Ammon's horn (tissue), 1 donor: Measurements from ENCODE around the gene KLF11.

Experiments used
- DNase-seq: peaks from one replicate; pipeline ENCODE4 v3.0.0-alpha.2; 2016; ENCODE audit warnings: low spot score

Gene KLF11

GRCh38 chr2:10042301-10043161 lies 819 bp upstream of the KLF11 start:
- DNase-seq = peak; percentile 56

DNA sequence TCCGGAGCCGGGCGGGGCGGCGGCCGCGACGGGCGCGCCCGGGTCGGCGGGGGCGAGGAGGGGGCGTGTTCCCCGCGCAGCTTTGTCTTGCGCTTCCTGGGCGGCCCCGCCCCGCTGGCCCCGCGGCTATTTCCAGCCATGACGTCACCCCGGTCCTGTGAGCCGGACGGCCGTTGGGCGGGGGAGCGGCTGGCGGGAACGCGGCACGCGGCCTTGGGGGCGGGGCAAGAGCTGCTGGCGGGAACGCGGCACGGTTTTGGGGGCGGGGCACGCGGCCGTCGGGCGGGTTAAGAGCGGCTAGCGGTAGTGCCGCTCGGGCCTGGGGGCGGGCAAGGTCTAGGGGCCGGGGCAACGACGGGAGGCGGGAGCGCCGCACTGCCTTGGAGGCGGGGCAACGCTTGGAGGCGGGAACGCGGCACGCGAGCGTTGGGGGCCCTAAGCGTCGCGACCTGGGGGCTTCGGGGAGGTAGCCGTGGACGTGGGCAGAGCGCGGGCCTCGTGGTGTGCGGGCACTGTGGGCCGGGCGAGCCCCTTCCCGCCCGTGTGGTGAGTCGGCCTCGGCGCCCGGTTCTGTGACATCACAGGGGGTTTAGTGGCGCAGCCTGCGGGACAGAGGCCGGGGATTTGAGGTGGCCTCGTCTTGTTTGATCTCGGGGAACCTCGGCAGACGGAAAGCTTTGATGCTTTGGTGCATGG lies 704 bp downstream of the KLF11 start:
- peak; percentile 86 for DNase-seq

DNA sequence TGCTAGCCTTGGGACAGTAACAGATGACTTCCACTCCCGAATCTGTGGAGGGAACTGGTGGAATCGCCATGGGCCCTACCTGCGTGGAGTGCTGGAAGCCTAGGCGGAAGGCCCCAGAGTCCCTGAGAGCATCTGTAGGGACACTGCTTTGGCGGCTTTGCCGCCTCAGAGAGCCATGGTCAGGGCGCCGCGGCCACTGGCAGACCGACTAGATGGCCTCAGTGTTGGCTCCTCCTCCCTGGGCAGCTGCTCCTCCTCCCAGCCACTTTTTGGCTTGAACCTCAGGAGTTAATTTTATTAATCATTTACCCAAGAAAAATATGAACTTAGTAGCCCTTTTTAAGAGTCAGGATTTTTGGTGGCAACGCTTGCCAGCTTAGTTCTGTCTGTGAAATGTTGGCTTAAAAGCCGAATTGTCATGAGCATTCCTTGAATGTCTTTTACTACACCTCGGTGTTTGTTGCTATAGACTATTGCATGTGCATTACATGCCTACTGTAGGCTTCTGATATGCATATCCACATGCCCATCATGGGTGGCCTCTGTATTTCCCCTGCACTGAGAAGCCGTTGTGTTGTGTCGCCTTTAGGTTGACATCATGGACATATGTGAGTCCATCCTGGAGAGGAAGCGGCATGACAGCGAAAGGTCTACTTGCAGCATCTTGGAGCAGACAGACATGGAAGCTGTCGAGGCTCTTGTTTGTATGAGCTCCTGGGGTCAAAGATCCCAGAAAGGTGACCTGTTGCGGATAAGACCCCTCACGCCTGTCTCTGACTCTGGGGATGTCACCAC lies 2.4 kb downstream of the KLF11 start:
- DNase-seq = no peak

DNA sequence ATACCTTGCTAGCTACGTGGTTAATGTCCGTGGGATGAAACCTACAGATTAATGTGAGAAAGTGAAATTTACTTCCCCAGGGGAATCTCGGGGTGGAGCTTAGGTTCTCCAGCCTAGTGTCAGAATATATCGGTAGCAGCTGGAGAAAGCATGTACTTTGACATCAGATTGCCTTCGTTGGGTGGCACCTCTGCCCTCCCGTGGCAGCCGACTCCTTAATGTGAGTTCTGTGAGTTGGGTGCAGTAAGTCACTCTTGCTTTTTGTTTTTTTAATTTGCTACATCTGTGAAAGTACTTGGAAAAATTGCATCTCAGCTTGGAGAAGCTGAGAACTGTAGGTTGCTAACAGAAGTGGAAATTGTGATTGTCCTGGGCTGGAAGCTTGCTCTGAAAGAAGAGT lies 3.6 kb downstream of the KLF11 start:
- no peak for DNase-seq

DNA sequence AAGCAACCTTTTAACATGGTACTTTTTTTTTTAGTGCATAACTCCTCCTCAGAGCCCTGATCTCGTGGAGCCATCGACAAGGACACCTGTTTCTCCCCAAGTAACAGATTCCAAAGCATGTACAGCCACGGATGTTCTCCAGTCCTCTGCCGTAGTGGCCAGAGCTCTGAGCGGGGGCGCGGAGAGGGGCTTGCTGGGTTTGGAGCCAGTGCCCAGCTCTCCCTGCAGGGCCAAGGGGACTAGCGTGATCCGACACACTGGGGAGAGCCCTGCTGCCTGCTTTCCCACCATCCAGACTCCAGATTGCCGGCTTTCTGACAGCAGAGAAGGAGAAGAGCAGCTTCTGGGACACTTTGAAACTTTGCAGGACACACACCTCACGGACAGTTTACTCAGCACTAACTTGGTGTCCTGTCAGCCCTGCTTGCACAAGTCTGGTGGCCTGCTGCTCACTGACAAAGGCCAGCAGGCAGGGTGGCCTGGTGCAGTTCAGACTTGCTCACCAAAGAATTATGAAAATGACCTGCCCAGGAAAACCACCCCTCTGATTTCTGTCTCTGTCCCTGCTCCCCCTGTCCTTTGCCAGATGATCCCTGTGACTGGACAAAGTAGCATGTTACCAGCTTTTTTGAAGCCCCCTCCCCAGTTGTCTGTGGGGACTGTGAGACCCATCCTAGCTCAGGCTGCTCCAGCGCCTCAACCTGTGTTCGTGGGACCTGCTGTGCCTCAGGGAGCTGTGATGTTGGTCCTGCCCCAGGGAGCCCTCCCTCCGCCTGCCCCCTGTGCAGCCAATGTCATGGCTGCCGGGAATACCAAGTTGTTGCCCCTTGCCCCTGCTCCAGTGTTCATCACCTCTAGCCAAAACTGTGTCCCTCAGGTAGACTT lies 4.5 kb downstream of the KLF11 start:
- DNase-seq = no peak

- peak; percentile 77 for DNase-seq
Measured at GRCh38 chr2:10048501-10049171, 5.3 kb downstream of the KLF11 start.

DNA sequence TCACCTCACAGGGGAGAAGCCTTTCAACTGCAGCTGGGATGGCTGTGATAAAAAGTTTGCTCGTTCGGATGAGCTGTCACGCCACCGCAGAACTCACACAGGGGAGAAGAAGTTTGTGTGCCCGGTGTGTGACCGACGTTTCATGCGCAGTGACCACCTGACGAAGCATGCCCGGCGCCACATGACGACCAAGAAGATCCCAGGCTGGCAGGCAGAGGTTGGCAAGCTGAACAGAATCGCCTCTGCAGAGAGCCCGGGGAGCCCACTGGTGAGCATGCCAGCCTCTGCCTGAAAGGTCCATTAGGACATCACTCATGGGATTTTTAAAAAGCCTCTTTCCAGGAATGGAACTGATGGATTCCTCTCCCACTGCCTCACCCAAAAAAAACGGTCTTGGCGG lies 8.9 kb downstream of the KLF11 start:
- DNase-seq = no peak

GRCh38 chr2:10053351-10053750 lies 10.0 kb downstream of the KLF11 start:
- DNase-seq = no peak

DNA sequence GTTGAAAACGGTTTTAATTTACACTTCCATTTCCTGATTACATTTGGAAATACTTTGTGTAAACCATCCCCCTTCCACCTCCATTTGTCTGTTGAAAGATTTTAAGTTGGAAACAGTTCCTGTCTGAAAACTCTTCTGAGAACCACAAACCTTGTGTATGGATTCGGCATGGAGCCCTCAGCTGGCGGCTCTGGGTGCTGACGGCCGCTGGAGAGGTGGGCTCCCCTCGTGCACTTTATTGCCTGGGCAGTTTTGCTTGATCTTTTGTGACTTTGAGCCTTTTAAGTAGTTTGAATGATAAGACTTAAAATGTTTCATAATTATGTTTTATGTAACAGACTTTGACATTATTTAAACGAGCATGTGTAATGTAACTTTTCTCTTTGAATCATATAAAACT lies 11.1 kb downstream of the KLF11 start:
- no peak for DNase-seq

DNA sequence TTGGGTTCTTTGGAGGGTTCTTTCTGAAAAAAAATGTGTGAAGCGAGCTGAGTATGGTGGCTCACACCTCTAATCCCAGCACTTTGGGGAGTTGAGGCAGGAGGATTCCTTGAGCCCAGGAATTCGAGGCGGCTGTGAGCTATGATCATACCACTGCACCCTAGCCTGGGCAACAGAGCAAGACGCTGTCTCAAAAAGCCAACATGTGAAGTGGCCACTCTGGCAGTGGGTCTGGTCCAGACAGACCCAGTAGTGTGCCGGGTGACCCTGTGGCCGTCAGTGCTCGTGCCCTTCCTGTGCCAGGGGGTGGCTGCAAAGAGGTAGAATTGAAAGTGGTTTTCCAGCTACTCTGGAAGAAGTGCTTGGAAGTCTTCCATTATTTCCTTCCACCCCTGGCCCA lies 11.6 kb downstream of the KLF11 start:
- DNase-seq = no peak

- no peak for DNase-seq
Measured at GRCh38 chr2:10056439-10056838, 13.1 kb downstream of the KLF11 start.

DNA sequence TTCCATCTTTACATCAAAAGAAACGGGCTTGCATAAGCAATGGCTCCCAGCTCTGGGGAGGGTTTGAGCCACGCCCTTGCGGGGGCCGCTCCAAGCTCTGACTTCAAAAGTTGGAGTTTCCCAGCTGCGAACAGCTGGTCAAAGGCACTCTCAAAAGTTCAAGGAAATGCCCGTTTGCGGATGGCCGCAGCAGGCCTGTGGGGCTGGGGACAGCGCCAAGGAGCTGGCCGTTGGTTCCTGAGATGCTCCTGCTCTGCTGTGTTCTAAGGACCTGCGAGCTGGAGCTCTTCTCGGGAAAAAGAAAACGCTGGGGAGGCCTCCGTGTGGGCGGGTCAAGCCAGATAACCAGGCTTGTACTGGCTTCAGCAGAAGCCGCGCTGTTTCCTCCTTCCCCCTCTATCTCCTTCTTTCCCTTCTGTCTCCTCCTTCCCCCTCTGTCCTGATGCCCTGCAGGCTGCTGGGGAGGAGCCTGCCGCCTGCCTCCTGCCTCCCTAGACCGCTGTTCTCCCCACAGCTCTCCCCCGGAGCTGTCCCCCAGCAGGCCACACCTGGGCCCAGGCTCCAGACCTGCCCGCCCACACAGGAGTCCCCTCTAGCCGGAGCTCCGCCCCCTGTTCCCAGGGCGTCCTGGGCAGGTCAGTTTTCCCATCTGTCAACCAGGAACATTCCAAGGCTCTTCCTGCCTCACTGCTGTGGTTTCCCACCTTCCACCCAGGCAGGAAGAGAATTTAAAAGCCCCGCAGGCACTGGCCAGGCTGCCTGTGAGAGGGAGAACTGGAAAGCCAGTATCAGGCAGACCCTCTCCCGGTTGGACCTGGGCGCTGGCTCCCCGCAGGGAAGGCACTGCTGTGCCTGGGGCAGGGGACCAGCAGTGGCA lies 14.1 kb downstream of the KLF11 start:
- DNase-seq = no peak

GRCh38 chr2:10058251-10059015 lies 15.1 kb downstream of the KLF11 start:
- DNase-seq = no peak

DNA sequence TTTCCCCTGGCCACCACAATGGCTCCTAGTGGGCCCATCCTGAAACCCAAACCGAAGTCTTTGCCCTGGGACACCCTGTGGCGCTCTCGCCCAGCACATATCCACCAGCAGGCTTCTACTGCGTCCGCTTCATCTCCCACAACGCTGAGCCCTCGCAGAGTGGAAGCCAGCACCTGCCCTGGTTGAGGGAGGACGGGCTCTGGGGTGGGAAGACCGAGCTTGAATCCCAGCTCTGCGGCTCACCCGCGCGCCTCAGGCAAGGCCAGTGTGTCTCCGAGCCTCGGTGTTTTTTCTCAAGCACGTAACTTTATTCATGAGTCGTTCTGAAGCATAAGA lies 15.6 kb downstream of the KLF11 start:
- no peak for DNase-seq

DNA sequence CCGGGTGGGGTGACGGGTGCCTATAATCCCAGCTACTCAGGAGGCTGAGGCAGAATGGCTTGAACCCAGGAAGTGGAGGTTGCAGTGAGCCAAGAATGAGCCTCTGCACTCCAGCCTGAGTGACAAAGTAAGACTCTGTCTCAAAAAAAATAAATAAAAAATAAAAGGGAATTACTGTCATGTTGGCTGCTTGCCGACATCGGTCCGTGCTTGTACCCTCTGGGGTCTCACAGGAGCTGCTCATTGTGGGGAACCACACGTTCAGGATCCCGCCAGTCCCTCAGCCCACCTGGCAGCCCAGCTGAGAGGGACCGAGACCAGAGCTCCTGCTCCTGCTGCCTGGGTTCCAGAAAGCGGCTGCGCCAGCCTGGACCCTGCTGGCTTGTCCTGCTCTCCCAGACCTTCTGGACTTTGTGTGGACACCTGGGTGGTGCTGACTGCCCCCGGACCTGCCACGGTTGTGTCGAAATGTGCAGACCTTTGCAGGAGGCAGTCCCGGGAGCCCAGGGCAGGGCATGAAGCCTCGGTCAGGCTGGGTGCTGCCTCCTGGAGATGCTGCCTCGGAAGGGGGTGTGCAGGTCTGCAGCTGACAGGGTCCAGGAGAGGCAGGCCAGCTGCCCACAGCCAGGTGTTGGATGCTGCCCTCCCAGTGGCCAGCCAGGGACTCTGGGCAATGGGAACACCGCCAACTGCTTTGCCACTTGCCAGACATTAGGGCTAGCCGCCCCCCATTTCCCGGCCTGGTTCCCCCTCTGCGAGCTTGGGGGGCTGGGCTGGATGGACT lies 16.4 kb downstream of the KLF11 start:
- DNase-seq = no peak

DNA sequence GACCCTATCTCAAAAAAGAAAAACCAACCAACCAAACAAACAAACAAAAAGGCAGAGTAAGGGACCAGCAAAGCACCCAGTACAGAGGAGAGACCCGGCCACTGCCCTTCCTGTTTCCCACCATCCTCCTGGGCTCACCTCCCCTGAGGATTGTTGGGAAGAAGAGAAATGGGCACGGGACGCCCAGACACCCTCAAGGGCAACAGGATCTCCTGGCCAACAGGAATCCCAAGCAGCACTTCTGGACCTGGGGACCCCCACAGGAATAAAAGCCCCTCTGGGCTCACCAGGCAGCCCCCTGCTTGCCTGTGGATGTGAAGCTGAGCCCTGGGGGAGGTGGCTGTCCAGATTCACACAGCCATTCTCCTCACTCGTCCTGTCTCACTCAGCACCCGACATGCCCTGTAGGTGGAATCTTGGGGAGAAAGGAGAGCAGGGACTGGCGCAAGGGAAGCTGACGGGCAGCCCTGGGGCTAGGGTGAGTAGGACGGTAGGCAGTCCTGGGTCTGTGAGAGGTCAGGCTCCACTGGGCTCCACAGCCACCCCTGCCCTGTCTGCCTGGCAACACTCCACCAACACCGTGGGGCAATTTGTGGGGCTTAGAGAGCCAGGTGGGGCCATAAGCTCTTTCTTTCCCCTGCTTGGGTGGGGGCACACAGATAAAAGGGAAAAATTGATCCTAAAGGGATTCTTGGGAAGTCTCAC lies 18.0 kb downstream of the KLF11 start:
- DNase-seq = no peak

DNA sequence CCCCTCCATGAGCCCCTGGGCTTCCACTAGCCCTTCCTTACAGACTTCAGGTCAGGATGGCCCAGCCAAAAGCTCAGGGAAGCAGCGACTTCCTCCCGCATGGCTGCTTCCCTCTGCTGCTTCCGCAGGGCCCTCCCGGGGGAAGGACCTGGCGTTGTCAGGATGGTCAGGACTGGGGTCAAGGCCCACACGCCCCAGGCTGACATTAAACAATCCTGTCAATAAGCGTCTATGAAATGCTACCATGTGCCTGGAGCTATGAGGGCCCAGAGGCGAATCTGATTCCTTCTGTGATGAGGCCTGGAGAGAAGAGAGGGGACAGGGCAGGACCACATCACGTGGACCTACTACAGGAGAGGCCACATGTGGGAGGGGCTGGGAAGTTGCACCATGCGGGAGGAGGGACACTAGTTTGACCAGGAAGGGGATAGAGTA lies 19.6 kb downstream of the KLF11 start:
- DNase-seq = no peak

DNA sequence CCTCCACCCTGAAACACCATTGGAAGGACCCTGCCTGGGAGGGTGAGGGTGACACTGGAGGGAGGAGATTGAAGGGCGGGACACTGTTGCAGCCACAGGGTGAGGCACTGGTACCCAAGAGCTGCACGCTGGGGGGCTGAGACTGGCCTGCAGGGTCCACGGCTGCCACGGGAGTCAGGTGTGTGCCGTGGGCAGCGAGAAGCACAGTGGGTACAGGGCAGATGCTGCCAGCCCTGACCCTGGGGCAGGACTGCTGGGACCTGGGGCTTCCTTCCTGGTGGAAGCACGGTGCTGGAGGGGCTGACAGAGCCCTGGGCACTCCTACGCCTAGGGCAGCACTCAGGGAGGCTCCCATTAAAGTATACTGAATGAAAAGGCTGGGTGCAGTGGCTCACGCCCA lies 20.2 kb downstream of the KLF11 start:
- DNase-seq = no peak
